Neuron (in vitro differentiated cells): ENCODE measurements around the gene PCYT1A.

Experiments used
- H2AFZ ChIP-seq: one replicate; pipeline ENCODE4 v1.6.1; 2013; ENCODE audit warnings: low read depth, mild to moderate bottlenecking, inconsistent platforms, low read length, moderate library complexity
- H3K27me3 ChIP-seq: one replicate; pipeline ENCODE4 v1.6.1; 2013; ENCODE audit warnings: low read length; ENCODE audit not compliant: insufficient read depth
- H3K36me3 ChIP-seq: one replicate; pipeline ENCODE4 v1.6.1; 2013; ENCODE audit warnings: low read length; ENCODE audit not compliant: insufficient read depth
- H3K4me1 ChIP-seq: one replicate; pipeline ENCODE4 v1.6.1; 2013; ENCODE audit warnings: low read length; ENCODE audit not compliant: insufficient read depth
- H3K4me3 ChIP-seq: 2 replicates; pipeline ENCODE4 v1.5.1; 2013; ENCODE audit warnings: mild to moderate bottlenecking, low read length, moderate library complexity
- H3K9me3 ChIP-seq: one replicate; pipeline ENCODE4 v1.6.1; 2013; ENCODE audit warnings: low read length

Gene PCYT1A

GRCh38 chr3:196287440-196288140, at the start of gene PCYT1A:
Gene PCYT1A, minus strand, starts transcription at chr3:196287726. Its CDS starts 17,195 bp downstream, at chr3:196270531.
- Histone ChIP-seq H3K4me3 (peak within 1 kb of the TSS; percentile 94), H3K27me3 (no peaks in the 10 kb centered on the region), H3K36me3 (no peaks in the 10 kb centered on the region)

GRCh38 chr3:196336319-196337145, 49.0 kb upstream of the PCYT1A start:
- H3K9me3 ChIP-seq = no peaks in the 10 kb centered on the region
- no peaks in the 10 kb centered on the region for H3K27me3 ChIP-seq
- H3K4me3 ChIP-seq = no peak overlapping the region
- no peaks in the 10 kb centered on the region for H3K36me3 ChIP-seq
- no peaks in the 10 kb centered on the region for H3K4me1 ChIP-seq
- no peak overlapping the region for H2AFZ ChIP-seq

More at GRCh38 chr3:196287440-196288140, at the start of gene PCYT1A:
- peak within 1 kb of the TSS; percentile 81 for H2AFZ ChIP-seq
- H3K9me3 ChIP-seq = no peaks in the 10 kb centered on the region
- peaks cover 20% of the 10 kb centered on the region for H3K4me1 ChIP-seq

GRCh38 chr3:196335503-196335948, 48.0 kb upstream of the PCYT1A start:
- H3K4me1 ChIP-seq = no peaks in the 10 kb centered on the region
- H3K9me3 ChIP-seq = no peaks in the 10 kb centered on the region
- no peaks in the 10 kb centered on the region for H3K36me3 ChIP-seq
- H3K4me3 ChIP-seq = no peak overlapping the region
- H3K27me3 ChIP-seq = no peaks in the 10 kb centered on the region
- H2AFZ ChIP-seq = no peak overlapping the region

GRCh38 chr3:196334982-196335381, 47.5 kb upstream of the PCYT1A start:
- Histone ChIP-seq H3K4me1 (no peaks in the 10 kb centered on the region), H3K9me3 (no peaks in the 10 kb centered on the region)

GRCh38 chr3:196332168-196332567, 44.6 kb upstream of the PCYT1A start:
- Histone ChIP-seq H3K4me1 (no peaks in the 10 kb centered on the region), H3K9me3 (no peaks in the 10 kb centered on the region), H3K27me3 (no peaks in the 10 kb centered on the region), H2AFZ (no peak overlapping the region), H3K36me3 (no peaks in the 10 kb centered on the region), H3K4me3 (no peak overlapping the region)

More at GRCh38 chr3:196334982-196335381, 47.5 kb upstream of the PCYT1A start:
- H3K4me3 ChIP-seq = no peak overlapping the region
- no peaks in the 10 kb centered on the region for H3K36me3 ChIP-seq
- no peak overlapping the region for H2AFZ ChIP-seq
- no peaks in the 10 kb centered on the region for H3K27me3 ChIP-seq

- H2AFZ ChIP-seq = no peak overlapping the region
- no peaks in the 10 kb centered on the region for H3K36me3 ChIP-seq
- no peaks in the 10 kb centered on the region for H3K27me3 ChIP-seq
- no peak overlapping the region for H3K4me3 ChIP-seq
- H3K9me3 ChIP-seq = no peaks in the 10 kb centered on the region
- no peaks in the 10 kb centered on the region for H3K4me1 ChIP-seq
These were observed 39.9 kb upstream of the PCYT1A start for GRCh38 chr3:196327405-196327804.

GRCh38 chr3:196326936-196327335, 39.4 kb upstream of the PCYT1A start:
- H2AFZ ChIP-seq = no peak overlapping the region

GRCh38 chr3:196323691-196324090, 36.2 kb upstream of the PCYT1A start:
- Histone ChIP-seq H3K4me3 (no peak overlapping the region), H3K36me3 (no peaks in the 10 kb centered on the region), H3K27me3 (no peaks in the 10 kb centered on the region), H3K4me1 (no peaks in the 10 kb centered on the region), H2AFZ (no peak overlapping the region), H3K9me3 (no peaks in the 10 kb centered on the region)

More at GRCh38 chr3:196326936-196327335, 39.4 kb upstream of the PCYT1A start:
- H3K9me3 ChIP-seq = no peaks in the 10 kb centered on the region
- H3K36me3 ChIP-seq = no peaks in the 10 kb centered on the region
- H3K4me1 ChIP-seq = no peaks in the 10 kb centered on the region
- H3K4me3 ChIP-seq = no peak overlapping the region
- H3K27me3 ChIP-seq = no peaks in the 10 kb centered on the region

- Histone ChIP-seq H2AFZ (no peak overlapping the region), H3K36me3 (no peaks in the 10 kb centered on the region)
These were observed 35.5 kb upstream of the PCYT1A start for GRCh38 chr3:196323016-196323415.

GRCh38 chr3:196321162-196321561, 33.6 kb upstream of the PCYT1A start:
- Histone ChIP-seq H3K4me1 (peaks cover 4% of the 10 kb centered on the region), H3K36me3 (no peaks in the 10 kb centered on the region), H3K9me3 (no peaks in the 10 kb centered on the region), H3K4me3 (no peak overlapping the region), H3K27me3 (no peaks in the 10 kb centered on the region), H2AFZ (no peak overlapping the region)

More at GRCh38 chr3:196323016-196323415, 35.5 kb upstream of the PCYT1A start:
- Histone ChIP-seq H3K4me1 (no peaks in the 10 kb centered on the region), H3K9me3 (no peaks in the 10 kb centered on the region), H3K27me3 (no peaks in the 10 kb centered on the region), H3K4me3 (no peak overlapping the region)

- H3K27me3 ChIP-seq = no peaks in the 10 kb centered on the region
- peaks cover 4% of the 10 kb centered on the region for H3K4me1 ChIP-seq
- no peaks in the 10 kb centered on the region for H3K9me3 ChIP-seq
- H3K4me3 ChIP-seq = no peak overlapping the region
- no peak overlapping the region for H2AFZ ChIP-seq
- H3K36me3 ChIP-seq = no peaks in the 10 kb centered on the region
These were observed 32.6 kb upstream of the PCYT1A start for GRCh38 chr3:196320137-196320536.

- H3K4me1 ChIP-seq = peaks cover 4% of the 10 kb centered on the region
- peak within 1 kb of the TSS; percentile 95 for H3K4me3 ChIP-seq
- peaks cover 5% of the 10 kb centered on the region for H3K36me3 ChIP-seq
- H3K27me3 ChIP-seq = no peaks in the 10 kb centered on the region
- H2AFZ ChIP-seq = peak within 1 kb of the TSS; percentile 66
- H3K9me3 ChIP-seq = no peaks in the 10 kb centered on the region
These were observed 30.4 kb upstream of the PCYT1A start, which contains the start of gene DYNLT2B for GRCh38 chr3:196317687-196318467. Gene DYNLT2B, minus strand, starts transcription at chr3:196318240. Its CDS starts 88 bp downstream, at chr3:196318152.
